Prostate gland (tissue), 2 donors: ENCODE data around the gene NUP153. TPM values are rescaled to one million over a fixed set of nuclear protein-coding genes. Genes with fewer than 3 reads are reported as not detected.

ENCODE experiments used
- DNase-seq: peaks from one replicate; pipeline ENCODE4 v3.0.0-alpha.2; 2019; ENCODE audit warnings: low spot score
- H3K27ac ChIP-seq, 2 donors: fragments of 200-600 bp; sonication (generic); 2 replicates each; pipeline ENCODE4 v1.5.1; 2017 to 2019
- H3K27me3 ChIP-seq: fragments of 200-600 bp; sonication (generic); replicated peaks from 2 replicates; pipeline ENCODE4 v1.5.1; 2019; ENCODE audit not compliant: insufficient read depth
- H3K36me3 ChIP-seq, 2 donors: fragments of 200-600 bp; sonication (generic); 1 replicate in 1 of 2; 2 replicates in 1 of 2; pipeline versions ENCODE4 v1.5.1 to v1.8.1; 2017 to 2019
- H3K4me1 ChIP-seq: fragments of 200-600 bp; sonication (generic); replicated peaks from 2 replicates; pipeline ENCODE4 v1.5.1; 2019
- H3K4me3 ChIP-seq, 2 donors: fragments of 200-600 bp; sonication (generic); 2 replicates each; pipeline ENCODE4 v1.5.1; 2017 to 2019
- H3K9me3 ChIP-seq: fragments of 200-600 bp; sonication (generic); 2 replicates; pipeline ENCODE4 v1.5.1; 2017
- POLR2A ChIP-seq: fragments of 450-650 bp; IDR thresholded peaks from one replicate; pipeline ENCODE4 v1.6.1; 2016; ENCODE audit warnings: antibody characterized with exemption, mild to moderate bottlenecking
- POLR2AphosphoS5 ChIP-seq: sonication (generic); formaldehyde crosslinking; IDR thresholded peaks from one replicate; pipeline ENCODE4 v1.6.1; 2017; ENCODE audit warnings: antibody characterized with exemption
- WGBS: methylation state at CpG from one replicate; pipeline ENCODE4 v1.1.5; 2018; 5-methylcytosine and 5-hydroxymethylcytosine counted together
- intact Hi-C: fragments of 100-400 bp; cut with DNase I; formaldehyde crosslinking; loops from one replicate; pipeline ENCODE4 v1.14.2; 2022
- small RNA-seq, 2 donors: library from RNA; depleted of rRNA; stranded (forward); fragments of <200 nt; gene quantifications; one replicate each; pipeline ENCODE3, GENCODE V24; 2016
- total RNA-seq, 2 donors: library from RNA; depleted of rRNA; stranded (reverse); fragments of >200 nt; gene quantifications; one replicate each; pipeline ENCODE4 v1.1.0, GENCODE V29; 2016
- TF ChIP-seq, protein P1 (sequence below), 4 experiments: fragments of 200-600 bp in 2 of 4; fragments of 450-650 bp in 2 of 4; sonication (generic) in 2 of 4; IDR thresholded peaks; 1 replicate in 3 of 4; 2 replicates in 1 of 4; pipeline ENCODE4 v1.5.1; 2016 to 2019; ENCODE audit warnings: antibody characterized with exemption in 4 of 4, mild to moderate bottlenecking in 2 of 4, moderate library complexity in 2 of 4

NUP153 gene
- total RNA-seq, 2 donors from 2014 or later: 35.3 to 46.2 TPM

DNA sequence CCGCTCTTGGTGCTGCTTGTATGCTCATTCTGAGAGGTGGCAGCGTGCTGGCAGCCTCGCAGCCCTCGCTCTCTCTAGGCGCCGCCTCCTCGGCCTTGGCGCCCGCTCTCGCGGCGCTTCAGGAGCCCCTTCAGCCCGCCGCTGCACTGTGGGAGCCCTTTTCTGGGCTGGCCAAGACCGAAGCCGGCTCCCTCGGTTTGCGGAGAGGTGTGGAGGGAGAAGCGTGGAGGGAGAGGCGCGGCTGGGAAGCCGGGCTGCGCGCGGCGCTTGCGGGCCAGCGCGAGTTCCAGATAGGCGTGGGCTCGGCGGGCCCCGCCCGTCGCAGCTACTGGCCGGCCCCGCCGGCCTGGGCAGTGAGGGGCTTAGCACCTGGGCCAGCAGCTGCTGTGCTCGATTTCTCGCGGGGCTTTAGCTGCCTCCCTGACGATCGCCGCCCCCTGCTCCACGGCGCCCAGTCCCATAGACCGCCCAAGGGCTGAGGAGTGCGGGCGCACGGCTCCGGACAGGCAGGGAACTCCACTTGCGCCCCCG, 126.1 kb downstream of the NUP153 start:
- no peak for DNase-seq
- H3K27ac ChIP-seq: peak overlapping the region; percentile 55 to 65

DNA sequence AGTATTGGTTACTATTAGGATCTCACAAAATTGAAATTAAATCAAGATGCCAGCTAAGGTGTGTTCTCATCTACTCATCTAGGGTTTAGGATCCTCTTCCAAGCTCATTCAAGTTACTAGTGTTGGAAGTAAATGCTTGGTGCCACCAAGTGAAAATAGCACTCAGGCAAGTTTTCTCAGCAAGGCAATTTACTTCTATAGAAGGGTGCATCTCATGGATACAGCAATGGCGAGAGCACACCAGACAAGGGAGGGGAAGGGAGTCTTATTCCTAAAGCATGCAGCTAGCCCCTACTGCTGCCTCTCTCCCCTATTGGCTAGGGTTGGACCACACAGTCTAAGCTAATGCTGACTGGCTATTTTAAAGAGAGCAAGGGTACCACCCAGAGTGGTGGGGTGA, 129.7 kb downstream of the NUP153 start:
- Histone ChIP-seq H3K4me1 (no peaks in the 10 kb centered on the region), H3K36me3 (no peaks in the 10 kb centered on the region), H3K27me3 (no peaks in the 10 kb centered on the region), H3K27ac (no peak overlapping the region), H3K9me3 (no peaks in the 10 kb centered on the region), H3K4me3 (no peak overlapping the region)
- intact Hi-C loops: no loop called here
- 100% methylated on average over 1 of the region's 1 CpG for WGBS
- no peak for DNase-seq
- TF ChIP-seq POLR2AphosphoS5 (no peak), POLR2A (no peak)
- TF ChIP-seq, protein P1, sequence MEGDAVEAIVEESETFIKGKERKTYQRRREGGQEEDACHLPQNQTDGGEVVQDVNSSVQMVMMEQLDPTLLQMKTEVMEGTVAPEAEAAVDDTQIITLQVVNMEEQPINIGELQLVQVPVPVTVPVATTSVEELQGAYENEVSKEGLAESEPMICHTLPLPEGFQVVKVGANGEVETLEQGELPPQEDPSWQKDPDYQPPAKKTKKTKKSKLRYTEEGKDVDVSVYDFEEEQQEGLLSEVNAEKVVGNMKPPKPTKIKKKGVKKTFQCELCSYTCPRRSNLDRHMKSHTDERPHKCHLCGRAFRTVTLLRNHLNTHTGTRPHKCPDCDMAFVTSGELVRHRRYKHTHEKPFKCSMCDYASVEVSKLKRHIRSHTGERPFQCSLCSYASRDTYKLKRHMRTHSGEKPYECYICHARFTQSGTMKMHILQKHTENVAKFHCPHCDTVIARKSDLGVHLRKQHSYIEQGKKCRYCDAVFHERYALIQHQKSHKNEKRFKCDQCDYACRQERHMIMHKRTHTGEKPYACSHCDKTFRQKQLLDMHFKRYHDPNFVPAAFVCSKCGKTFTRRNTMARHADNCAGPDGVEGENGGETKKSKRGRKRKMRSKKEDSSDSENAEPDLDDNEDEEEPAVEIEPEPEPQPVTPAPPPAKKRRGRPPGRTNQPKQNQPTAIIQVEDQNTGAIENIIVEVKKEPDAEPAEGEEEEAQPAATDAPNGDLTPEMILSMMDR (IDR thresholded peaks at IDR 0.05): no peak

More for the DNA sequence above, 126.1 kb downstream of the NUP153 start:
- intact Hi-C loops: loop anchor here (5.0 kb wide), 1 partner anchor 298 kb away; the partner anchor contains the start of gene RBM24
- 17% methylated on average over 40 of the region's 53 CpGs for WGBS
- TF ChIP-seq POLR2AphosphoS5 (no peak), POLR2A (no peak)
- TF ChIP-seq, protein P1 (IDR thresholded peaks at IDR 0.05): no peak
- no peaks in the 10 kb centered on the region for H3K9me3 ChIP-seq
- peak overlapping the region; percentile 35 to 41 for H3K4me3 ChIP-seq
- H3K4me1 ChIP-seq: no peaks in the 10 kb centered on the region
- no peaks in the 10 kb centered on the region for H3K36me3 ChIP-seq
- H3K27me3 ChIP-seq: no peaks in the 10 kb centered on the region

DNA sequence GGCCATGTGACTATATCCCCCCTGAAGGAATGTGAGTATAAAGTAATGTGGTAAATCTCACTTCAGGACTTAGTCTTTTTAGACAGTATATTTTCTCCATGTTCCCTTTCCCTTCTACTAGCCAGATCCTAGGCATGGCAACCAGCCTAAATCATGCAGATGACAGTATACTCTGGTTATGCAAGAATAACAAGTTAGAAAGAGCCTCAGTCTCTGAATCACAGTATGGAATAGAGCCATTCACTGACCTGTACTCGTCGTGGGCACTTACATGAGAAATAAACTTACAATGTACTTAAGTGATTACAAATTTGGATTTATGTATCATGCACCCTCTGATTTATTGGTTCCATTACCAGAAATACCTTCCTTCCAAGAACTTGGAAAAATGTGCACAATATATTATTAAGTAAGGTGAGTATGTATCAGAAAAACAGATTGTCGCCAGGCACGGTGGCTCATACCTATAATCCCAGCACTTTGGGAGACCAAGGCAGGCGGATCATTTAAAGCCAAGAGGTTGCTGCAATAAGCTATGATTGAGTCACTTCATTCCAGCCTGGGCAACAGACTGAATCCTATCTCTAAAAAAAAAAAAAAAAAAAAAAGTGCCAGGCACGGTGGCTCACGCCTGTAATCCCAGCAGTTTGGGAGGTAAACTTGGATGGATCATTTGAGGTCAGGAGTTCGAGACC, 131.7 kb downstream of the NUP153 start:
- Histone ChIP-seq H3K4me3 (no peak overlapping the region), H3K9me3 (no peaks in the 10 kb centered on the region), H3K27me3 (no peaks in the 10 kb centered on the region), H3K4me1 (no peaks in the 10 kb centered on the region), H3K36me3 (no peaks in the 10 kb centered on the region), H3K27ac (no peak overlapping the region)
- DNase-seq: no peak
- 78% methylated on average over 8 of the region's 8 CpGs for WGBS
- intact Hi-C loops: no loop called here
- TF ChIP-seq, protein P1 (IDR thresholded peaks at IDR 0.05): no peak
- TF ChIP-seq POLR2AphosphoS5: peak; percentile 41

DNA sequence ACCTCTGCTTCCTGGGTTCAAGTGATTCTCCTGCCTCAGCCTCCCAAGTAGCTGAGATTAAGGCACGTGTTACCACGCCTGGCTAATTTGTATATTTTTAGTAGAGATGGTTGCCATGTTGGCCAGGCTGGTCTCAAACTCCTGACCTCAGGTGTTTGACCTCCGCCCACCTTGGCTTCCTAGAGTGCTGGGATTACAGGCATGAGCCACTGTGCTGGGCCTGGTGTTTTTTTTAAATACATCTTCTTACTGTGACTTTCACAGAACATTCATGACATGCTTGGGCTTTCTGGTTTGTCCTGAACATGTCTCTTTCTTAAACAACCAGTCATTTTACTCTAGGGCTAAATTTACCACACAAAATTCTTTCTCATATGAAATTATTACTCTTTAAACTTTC, 141.3 kb downstream of the NUP153 start:
- H3K4me3 ChIP-seq: no peak overlapping the region
- no peak for DNase-seq
- WGBS: 92% methylated on average over 3 of the region's 3 CpGs
- H3K9me3 ChIP-seq: no peaks in the 10 kb centered on the region
- intact Hi-C loops: no loop called here
- no peak overlapping the region for H3K27ac ChIP-seq
- H3K27me3 ChIP-seq: no peaks in the 10 kb centered on the region
- TF ChIP-seq POLR2AphosphoS5 (no peak), POLR2A (no peak)
- TF ChIP-seq, protein P1 (IDR thresholded peaks at IDR 0.05): no peak
- no peaks in the 10 kb centered on the region for H3K4me1 ChIP-seq
- H3K36me3 ChIP-seq: no peaks in the 10 kb centered on the region

Small RNAs within 50 kb of the gene (small RNA-seq; reads per million reads assigned to genes)
- gene RF00019 (0 reads per million in 2 donors), gene RNA5SP204 (6.3 to 29.9 reads per million in 2 donors), gene RNU6-190P (0 reads per million in 2 donors), gene SUMO2P13 (0 reads per million in 2 donors)

Other genes with a start within 250 kb of the NUP153 start
- gene FAM8A1, start 106.6 kb downstream of the NUP153 start, total RNA-seq: 10 to 100 TPM; 23.7 to 39.4 TPM